Neutrophil (primary cell): Measurements from ENCODE around the gene TGM3.

ENCODE experiments used
- H3K27ac ChIP-seq: fragments of 200-600 bp; sonication (generic); 2 replicates; pipeline ENCODE4 v1.5.1; 2016; ENCODE audit warnings: mild to moderate bottlenecking, moderate library complexity
- H3K27me3 ChIP-seq: fragments of 200-600 bp; sonication (generic); 2 replicates; pipeline ENCODE4 v1.6.0; 2016; ENCODE audit warnings: mild to moderate bottlenecking
- H3K36me3 ChIP-seq: fragments of 200-600 bp; sonication (generic); 2 replicates; pipeline ENCODE4 v1.5.1; 2017
- H3K4me1 ChIP-seq, 2 experiments: fragments of 200-600 bp in 1 of 2; sonication (generic) in 1 of 2; 1 replicate in 1 of 2; 2 replicates in 1 of 2; pipeline versions ENCODE4 v1.5.1 to v1.6.1; 2013 to 2016; ENCODE audit warnings: low read depth in 1 of 2, low read length in 1 of 2, mild to moderate bottlenecking in 1 of 2, moderate library complexity in 1 of 2; ENCODE audit not compliant: control insufficient read depth in 1 of 2, insufficient read depth in 1 of 2
- H3K4me3 ChIP-seq, 2 experiments: fragments of 200-600 bp in 1 of 2; sonication (generic) in 1 of 2; 1 replicate in 1 of 2; 2 replicates in 1 of 2; pipeline ENCODE4 v1.5.1; 2013 to 2016; ENCODE audit warnings: low read depth in 1 of 2, low read length in 1 of 2, mild to moderate bottlenecking in 1 of 2, moderate library complexity in 1 of 2
- H3K9me3 ChIP-seq: fragments of 200-600 bp; sonication (generic); 2 replicates; pipeline ENCODE4 v1.5.1; 2016
- TF ChIP-seq, protein P1 (sequence below): fragments of 200-600 bp; sonication (generic); IDR thresholded peaks from 2 replicates; pipeline ENCODE4 v1.5.1; 2016; ENCODE audit warnings: antibody characterized with exemption

TGM3 gene

DNA sequence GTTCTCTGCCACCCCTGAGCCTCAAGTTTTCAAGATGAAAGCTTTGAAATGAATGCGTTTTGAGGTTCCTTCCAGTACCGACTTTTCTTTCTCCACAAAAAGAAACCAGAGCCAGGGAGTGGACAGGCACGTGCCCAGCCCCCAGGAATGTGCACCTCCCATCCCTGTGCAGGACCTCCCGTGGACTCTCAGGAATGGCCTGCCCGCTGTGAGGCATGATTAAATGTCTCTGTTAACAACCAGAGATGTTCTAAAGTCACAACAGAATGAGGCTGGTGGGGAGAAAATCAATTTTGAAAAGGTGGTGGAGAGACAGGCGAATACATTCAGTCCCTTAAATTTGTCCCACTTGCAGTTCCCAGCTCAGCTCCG lies 1.5 kb downstream of the TGM3 start:
- Histone ChIP-seq H3K4me3 (no peak overlapping the region), H3K27me3 (no peaks in the 10 kb centered on the region), H3K36me3 (no peaks in the 10 kb centered on the region), H3K9me3 (no peaks in the 10 kb centered on the region), H3K4me1 (peaks cover 92 to 93% of the 10 kb centered on the region in 2 experiments), H3K27ac (peak overlapping the region; percentile 99)
- TF ChIP-seq, protein P1, sequence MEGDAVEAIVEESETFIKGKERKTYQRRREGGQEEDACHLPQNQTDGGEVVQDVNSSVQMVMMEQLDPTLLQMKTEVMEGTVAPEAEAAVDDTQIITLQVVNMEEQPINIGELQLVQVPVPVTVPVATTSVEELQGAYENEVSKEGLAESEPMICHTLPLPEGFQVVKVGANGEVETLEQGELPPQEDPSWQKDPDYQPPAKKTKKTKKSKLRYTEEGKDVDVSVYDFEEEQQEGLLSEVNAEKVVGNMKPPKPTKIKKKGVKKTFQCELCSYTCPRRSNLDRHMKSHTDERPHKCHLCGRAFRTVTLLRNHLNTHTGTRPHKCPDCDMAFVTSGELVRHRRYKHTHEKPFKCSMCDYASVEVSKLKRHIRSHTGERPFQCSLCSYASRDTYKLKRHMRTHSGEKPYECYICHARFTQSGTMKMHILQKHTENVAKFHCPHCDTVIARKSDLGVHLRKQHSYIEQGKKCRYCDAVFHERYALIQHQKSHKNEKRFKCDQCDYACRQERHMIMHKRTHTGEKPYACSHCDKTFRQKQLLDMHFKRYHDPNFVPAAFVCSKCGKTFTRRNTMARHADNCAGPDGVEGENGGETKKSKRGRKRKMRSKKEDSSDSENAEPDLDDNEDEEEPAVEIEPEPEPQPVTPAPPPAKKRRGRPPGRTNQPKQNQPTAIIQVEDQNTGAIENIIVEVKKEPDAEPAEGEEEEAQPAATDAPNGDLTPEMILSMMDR = no peak

DNA sequence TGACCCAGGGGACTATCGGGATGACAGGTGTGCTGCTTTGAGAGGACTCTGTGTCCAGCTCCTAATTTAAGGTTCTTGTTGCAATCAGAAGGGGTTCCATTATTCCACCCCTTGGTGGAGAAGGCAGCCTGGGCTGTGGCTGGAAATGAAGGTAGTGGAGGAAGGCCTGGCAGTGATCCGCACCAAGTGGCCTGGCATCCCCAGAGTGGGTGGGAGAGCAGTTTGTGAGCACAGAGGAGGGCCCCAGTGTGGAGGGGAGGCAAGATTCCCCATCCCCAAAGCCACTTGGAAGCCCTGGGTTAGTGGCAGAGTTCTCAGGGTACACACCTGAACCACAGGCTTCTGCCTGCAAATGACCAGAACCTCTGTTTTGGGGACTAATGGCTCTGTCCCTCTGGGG lies 2.3 kb downstream of the TGM3 start:
- Histone ChIP-seq H3K27me3 (no peaks in the 10 kb centered on the region), H3K4me3 (no peak overlapping the region), H3K36me3 (no peaks in the 10 kb centered on the region), H3K9me3 (no peaks in the 10 kb centered on the region), H3K4me1 (peaks cover 90 to 91% of the 10 kb centered on the region in 2 experiments), H3K27ac (peak overlapping the region; percentile 99)
- TF ChIP-seq, protein P1 = no peak

DNA sequence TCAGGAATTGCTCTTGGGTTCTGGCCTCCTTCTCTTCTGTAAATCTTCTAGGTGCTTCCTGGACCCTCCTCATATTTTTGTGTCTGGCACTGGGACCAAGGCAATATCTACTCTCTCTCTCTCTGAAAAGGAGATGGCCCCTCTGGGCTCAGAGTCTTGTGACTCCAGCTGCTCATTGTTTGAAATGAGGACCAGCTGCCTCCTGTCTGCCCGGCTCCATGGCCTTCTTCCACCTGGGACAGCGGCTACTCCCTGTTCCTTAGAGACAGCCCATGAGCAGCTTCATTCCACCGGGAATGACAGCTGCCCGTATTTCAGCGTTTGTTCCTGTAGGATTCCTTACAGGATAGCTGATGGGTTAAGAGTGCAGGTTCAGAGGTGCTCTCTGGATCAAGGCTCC lies 2.9 kb downstream of the TGM3 start:
- H3K4me1 ChIP-seq = peaks cover 84 to 85% of the 10 kb centered on the region in 2 experiments
- no peaks in the 10 kb centered on the region for H3K9me3 ChIP-seq
- TF ChIP-seq, protein P1 = no peak
- H3K27me3 ChIP-seq = no peaks in the 10 kb centered on the region
- H3K36me3 ChIP-seq = no peaks in the 10 kb centered on the region
- H3K4me3 ChIP-seq = no peak overlapping the region
- H3K27ac ChIP-seq = peak overlapping the region; percentile 99

DNA sequence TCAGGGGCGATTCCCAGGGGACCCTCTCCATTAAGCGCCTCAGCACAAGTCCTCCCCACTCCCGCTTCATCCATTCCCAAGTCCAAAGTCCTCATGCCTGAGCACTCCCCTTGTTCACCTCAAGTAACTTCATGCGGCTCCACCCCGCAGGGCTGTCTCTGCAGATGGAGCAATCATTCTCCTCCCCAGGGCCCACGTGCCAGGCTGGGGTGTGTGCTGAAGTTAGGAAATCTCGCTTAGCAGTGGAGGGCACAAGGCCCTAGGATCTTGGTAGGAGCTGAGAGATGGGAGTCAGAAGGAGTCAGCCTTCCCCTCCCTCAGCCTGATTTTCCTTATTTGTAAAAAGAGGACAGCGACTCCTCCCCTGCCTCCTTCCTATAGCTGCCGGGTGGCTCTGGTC lies 3.5 kb downstream of the TGM3 start:
- Histone ChIP-seq H3K27ac (peak overlapping the region; percentile 99), H3K36me3 (no peaks in the 10 kb centered on the region), H3K4me3 (peak overlapping the region; percentile 13 to 50), H3K9me3 (no peaks in the 10 kb centered on the region), H3K27me3 (no peaks in the 10 kb centered on the region), H3K4me1 (peaks cover 78 to 79% of the 10 kb centered on the region in 2 experiments)
- TF ChIP-seq, protein P1 = peak; percentile 29

DNA sequence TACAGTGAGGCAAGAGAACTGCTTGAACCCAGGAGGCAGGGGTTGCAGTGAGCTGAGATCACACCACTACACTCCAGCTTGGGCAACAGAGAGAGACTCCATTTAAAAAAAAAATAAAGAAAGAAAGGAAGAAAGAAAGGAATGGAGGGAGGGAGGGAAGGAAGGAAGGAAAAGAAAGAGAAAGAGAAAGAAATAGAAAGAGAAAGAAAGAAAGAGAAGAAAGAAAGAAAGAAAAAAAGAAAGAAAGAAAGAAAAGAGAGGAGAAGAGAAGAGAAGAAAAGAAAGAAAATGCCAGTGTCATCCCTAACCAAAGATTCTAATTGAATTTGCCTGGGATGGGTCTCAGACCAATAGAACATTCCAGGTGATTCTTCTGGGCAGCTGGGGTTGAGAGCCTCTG lies 4.2 kb downstream of the TGM3 start:
- no peaks in the 10 kb centered on the region for H3K9me3 ChIP-seq
- peaks cover 73% of the 10 kb centered on the region in 2 experiments for H3K4me1 ChIP-seq
- peak overlapping the region in 1 of 2 experiments; percentile 50 for H3K4me3 ChIP-seq
- TF ChIP-seq, protein P1 = no peak
- peak overlapping the region; percentile 99 for H3K27ac ChIP-seq
- no peaks in the 10 kb centered on the region for H3K36me3 ChIP-seq
- no peaks in the 10 kb centered on the region for H3K27me3 ChIP-seq

DNA sequence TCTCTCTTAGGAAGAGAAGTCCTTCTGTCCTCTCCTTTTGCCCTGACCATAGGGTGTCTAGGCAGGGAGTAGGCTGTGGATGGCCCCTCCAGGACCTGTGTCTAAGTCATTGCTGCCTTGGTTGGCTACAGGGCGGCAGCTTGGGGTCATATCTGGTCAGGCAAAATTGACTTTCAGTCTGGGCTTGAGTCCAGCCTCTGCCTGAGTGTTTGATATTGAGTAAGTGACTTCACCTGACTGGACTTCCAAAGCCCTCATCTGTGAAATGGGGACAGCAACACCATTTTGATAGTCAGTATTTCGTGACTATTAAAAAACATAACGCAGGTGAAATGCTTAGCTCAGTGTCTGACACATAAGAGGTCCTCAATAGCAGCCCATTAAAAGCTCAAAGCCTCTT lies 4.6 kb downstream of the TGM3 start:
- Histone ChIP-seq H3K9me3 (no peaks in the 10 kb centered on the region), H3K36me3 (no peaks in the 10 kb centered on the region), H3K4me3 (peak overlapping the region; percentile 25 to 50), H3K4me1 (peaks cover 69 to 74% of the 10 kb centered on the region in 2 experiments), H3K27me3 (no peaks in the 10 kb centered on the region), H3K27ac (peak overlapping the region; percentile 99)
- TF ChIP-seq, protein P1 = no peak
